DOHH2 (cell line): ENCODE data around the gene TRIOBP.

Experiments used
- H3F3A ChIP-seq: fragments of 200-600 bp; sonication (generic), shearing (Covaris generic); 2 replicates; pipeline ENCODE4 v1.6.0; 2016; ENCODE audit warnings: antibody characterized with exemption, mild to moderate bottlenecking; ENCODE audit not compliant: control insufficient read depth, insufficient read depth
- H3K27ac ChIP-seq: fragments of 200-600 bp; sonication (generic); 2 replicates; pipeline ENCODE4 v1.5.1; 2014; ENCODE audit warnings: low read depth, mild to moderate bottlenecking, low read length, moderate library complexity
- H3K27me3 ChIP-seq: fragments of 200-600 bp; sonication (generic); 2 replicates; pipeline ENCODE4 v1.6.1; 2014; ENCODE audit warnings: mild to moderate bottlenecking, low read length, mixed read lengths; ENCODE audit not compliant: control insufficient read depth
- H3K36me3 ChIP-seq: fragments of 200-600 bp; sonication (generic); 2 replicates; pipeline ENCODE4 v1.6.1; 2014; ENCODE audit warnings: mild to moderate bottlenecking, low read length, moderate library complexity, mixed read lengths; ENCODE audit not compliant: control insufficient read depth
- H3K4me1 ChIP-seq: fragments of 200-600 bp; sonication (generic); 2 replicates; pipeline ENCODE4 v1.6.1; 2014; ENCODE audit warnings: mild to moderate bottlenecking, low read length, mixed read lengths; ENCODE audit not compliant: control insufficient read depth
- H3K4me2 ChIP-seq: fragments of 200-600 bp; sonication (generic); 2 replicates; pipeline ENCODE4 v1.6.0; 2014; ENCODE audit warnings: mild to moderate bottlenecking, low read length, moderate library complexity
- H3K4me3 ChIP-seq: fragments of 200-600 bp; sonication (generic); 2 replicates; pipeline ENCODE4 v1.5.1; 2014; ENCODE audit warnings: mild to moderate bottlenecking, low read length, mixed read lengths
- H3K79me2 ChIP-seq: fragments of 200-600 bp; sonication (generic); 2 replicates; pipeline ENCODE4 v1.6.1; 2014; ENCODE audit warnings: mild to moderate bottlenecking, low read length, mixed read lengths; ENCODE audit not compliant: control insufficient read depth
- H3K9me2 ChIP-seq: fragments of 200-600 bp; sonication (generic); replicated peaks from 2 replicates; pipeline ENCODE4 v1.6.1; 2014; ENCODE audit warnings: mild to moderate bottlenecking, low read length, mixed read lengths; ENCODE audit not compliant: control insufficient read depth
- H3K9me3 ChIP-seq: fragments of 200-600 bp; sonication (generic); 2 replicates; pipeline ENCODE4 v1.6.1; 2014; ENCODE audit warnings: antibody characterized with exemption, low read length, mixed read lengths; ENCODE audit not compliant: control insufficient read depth, insufficient read depth
- H4K20me1 ChIP-seq: fragments of 200-600 bp; sonication (generic); 2 replicates; pipeline ENCODE4 v1.6.0; 2014; ENCODE audit warnings: low read depth, mild to moderate bottlenecking, antibody characterized with exemption, low read length, moderate library complexity; ENCODE audit not compliant: control insufficient read depth, insufficient read depth
- EZH2phosphoT487 ChIP-seq: fragments of 200-600 bp; sonication (generic); IDR thresholded peaks from 2 replicates; pipeline ENCODE4 v1.6.1; 2017; ENCODE audit warnings: borderline replicate concordance, mild to moderate bottlenecking, antibody characterized with exemption, low read length, moderate library complexity, mixed read lengths
- TF ChIP-seq, protein P1 (sequence below): fragments of 200-600 bp; sonication (generic); IDR thresholded peaks from one replicate; pipeline ENCODE4 v1.5.1; 2014; ENCODE audit warnings: antibody characterized with exemption, mild to moderate bottlenecking, low read depth, low read length; ENCODE audit not compliant: poor library complexity, severe bottlenecking

The TRIOBP gene

DNA sequence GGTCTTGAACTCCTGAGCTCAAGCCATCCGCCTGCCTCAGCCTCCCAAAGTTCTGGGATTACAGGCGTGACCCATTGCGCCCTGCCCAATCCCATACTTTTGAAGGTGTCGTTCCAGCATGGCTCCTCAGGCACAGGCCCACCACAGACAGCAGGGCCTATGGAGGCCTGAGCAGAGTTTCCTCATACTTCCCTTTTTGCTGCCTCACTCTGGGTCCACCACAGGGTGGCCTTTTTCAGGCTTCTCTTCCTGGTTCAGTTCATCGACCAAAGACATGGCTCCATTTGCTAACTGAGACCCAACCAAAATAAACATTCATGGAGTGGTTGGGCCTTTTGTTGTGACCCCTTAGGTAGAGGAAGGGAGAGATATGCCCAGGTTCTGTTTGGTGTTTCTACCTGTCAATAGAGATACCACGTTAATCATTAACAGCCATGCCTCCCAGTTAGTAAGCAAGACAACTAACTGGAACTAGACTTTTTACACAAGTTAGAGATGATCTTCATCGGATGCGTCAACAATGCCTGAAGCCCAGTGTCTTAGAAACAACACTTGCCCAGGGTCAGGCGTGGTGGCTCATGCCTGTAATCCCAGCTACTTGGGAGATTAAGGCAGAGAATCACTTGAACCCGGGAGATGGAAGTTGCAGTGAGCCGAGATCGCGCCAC is 35.1 kb downstream of the TRIOBP start:
- no peaks in the 10 kb centered on the region for H3F3A ChIP-seq
- no peaks in the 10 kb centered on the region for H3K9me2 ChIP-seq
- 0 out of 2 replicates have a peak, but pooled peaks cover 3% of the 10 kb centered on the region for H3K4me1 ChIP-seq
- no peaks in the 10 kb centered on the region for H3K36me3 ChIP-seq
- H4K20me1 ChIP-seq = no peaks in the 10 kb centered on the region
- TF ChIP-seq, protein P1, sequence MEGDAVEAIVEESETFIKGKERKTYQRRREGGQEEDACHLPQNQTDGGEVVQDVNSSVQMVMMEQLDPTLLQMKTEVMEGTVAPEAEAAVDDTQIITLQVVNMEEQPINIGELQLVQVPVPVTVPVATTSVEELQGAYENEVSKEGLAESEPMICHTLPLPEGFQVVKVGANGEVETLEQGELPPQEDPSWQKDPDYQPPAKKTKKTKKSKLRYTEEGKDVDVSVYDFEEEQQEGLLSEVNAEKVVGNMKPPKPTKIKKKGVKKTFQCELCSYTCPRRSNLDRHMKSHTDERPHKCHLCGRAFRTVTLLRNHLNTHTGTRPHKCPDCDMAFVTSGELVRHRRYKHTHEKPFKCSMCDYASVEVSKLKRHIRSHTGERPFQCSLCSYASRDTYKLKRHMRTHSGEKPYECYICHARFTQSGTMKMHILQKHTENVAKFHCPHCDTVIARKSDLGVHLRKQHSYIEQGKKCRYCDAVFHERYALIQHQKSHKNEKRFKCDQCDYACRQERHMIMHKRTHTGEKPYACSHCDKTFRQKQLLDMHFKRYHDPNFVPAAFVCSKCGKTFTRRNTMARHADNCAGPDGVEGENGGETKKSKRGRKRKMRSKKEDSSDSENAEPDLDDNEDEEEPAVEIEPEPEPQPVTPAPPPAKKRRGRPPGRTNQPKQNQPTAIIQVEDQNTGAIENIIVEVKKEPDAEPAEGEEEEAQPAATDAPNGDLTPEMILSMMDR = no peak
- no peak for TF ChIP-seq EZH2phosphoT487
- no peaks in the 10 kb centered on the region for H3K79me2 ChIP-seq
- no peak overlapping the region for H3K27ac ChIP-seq
- no peak overlapping the region for H3K4me3 ChIP-seq
- H3K4me2 ChIP-seq = no peak overlapping the region
- H3K9me3 ChIP-seq = no peaks in the 10 kb centered on the region
- peaks cover 3% of the 10 kb centered on the region; the same call in 1 of the 2 replicates for H3K27me3 ChIP-seq

GRCh38 chr22:37732699-37733607 is 36.1 kb downstream of the TRIOBP start:
- Histone ChIP-seq H4K20me1 (no peaks in the 10 kb centered on the region), H3K79me2 (no peaks in the 10 kb centered on the region), H3K9me3 (no peaks in the 10 kb centered on the region), H3K36me3 (no peaks in the 10 kb centered on the region), H3K27me3 (peaks cover 3% of the 10 kb centered on the region; the same call in 1 of the 2 replicates), H3K4me3 (no peak overlapping the region), H3K9me2 (no peaks in the 10 kb centered on the region), H3F3A (no peaks in the 10 kb centered on the region), H3K27ac (no peak overlapping the region), H3K4me1 (0 out of 2 replicates have a peak, but pooled peaks cover 3% of the 10 kb centered on the region), H3K4me2 (no peak overlapping the region)
- no peak for TF ChIP-seq EZH2phosphoT487
- TF ChIP-seq, protein P1 = no peak

DNA sequence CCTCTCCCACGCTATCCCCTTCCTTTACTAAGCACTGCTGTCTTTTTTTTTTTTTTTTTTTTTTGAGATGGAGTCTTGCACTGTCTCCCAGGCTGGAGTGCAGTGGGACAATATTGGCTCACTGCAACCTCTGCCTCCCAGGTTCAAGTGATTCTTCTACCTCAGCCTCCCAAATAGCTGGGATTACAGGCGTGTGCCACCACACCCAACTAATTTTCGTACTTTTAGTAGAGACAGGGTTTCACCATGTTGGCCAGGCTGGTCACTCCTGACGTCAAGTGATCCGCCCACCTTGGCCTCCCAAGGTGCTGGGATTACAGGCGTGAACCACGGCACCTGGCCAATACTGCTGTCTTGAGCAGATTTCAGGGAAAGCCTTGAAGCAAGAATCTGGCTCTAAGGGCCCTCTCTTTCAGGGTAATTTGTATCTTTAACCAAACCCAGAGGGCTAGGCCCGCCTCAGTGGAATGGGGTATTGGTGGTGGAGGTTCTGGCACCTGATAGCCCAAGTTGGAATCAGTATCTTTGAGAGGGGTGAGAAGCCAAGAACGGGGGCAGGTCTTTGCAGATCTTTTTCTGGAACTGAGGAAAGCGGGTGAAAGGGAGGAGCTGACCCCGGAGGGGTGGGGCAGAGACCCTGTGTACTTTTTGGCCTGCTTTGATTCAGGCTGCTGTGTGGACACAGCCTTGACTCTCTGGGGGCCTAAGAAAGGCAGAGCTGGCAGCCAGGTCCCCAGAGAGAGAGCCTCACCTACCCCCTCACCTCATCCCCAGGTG is 37.0 kb downstream of the TRIOBP start:
- H4K20me1 ChIP-seq = no peaks in the 10 kb centered on the region
- peaks cover 3% of the 10 kb centered on the region; the same call in 1 of the 2 replicates for H3K27me3 ChIP-seq
- no peaks in the 10 kb centered on the region for H3K36me3 ChIP-seq
- H3K79me2 ChIP-seq = no peaks in the 10 kb centered on the region
- H3K27ac ChIP-seq = no peak overlapping the region
- H3K4me3 ChIP-seq = no peak overlapping the region
- H3K9me3 ChIP-seq = no peaks in the 10 kb centered on the region
- no peaks in the 10 kb centered on the region for H3K9me2 ChIP-seq
- TF ChIP-seq EZH2phosphoT487 = no peak
- TF ChIP-seq, protein P1 = no peak
- no peaks in the 10 kb centered on the region for H3F3A ChIP-seq
- no peak overlapping the region for H3K4me2 ChIP-seq
- 0 out of 2 replicates have a peak, but pooled peaks cover 3% of the 10 kb centered on the region for H3K4me1 ChIP-seq
